Osteocyte (in vitro differentiated cells): ENCODE data around the gene ROR1. TPM values are rescaled to one million over a fixed set of nuclear protein-coding genes. Genes with fewer than 3 reads are reported as not detected.

Experiments
- DNase-seq: peaks from one replicate; pipeline ENCODE4 v3.0.0; 2021; ENCODE audit warnings: mixed read lengths; ENCODE audit not compliant: unreplicated experiment; ENCODE audit errors: extremely low spot score
- H3K27ac Mint-ChIP-seq: one replicate; pipeline ENCODE4 v1.8.0; 2021; ENCODE audit warnings: mild to moderate bottlenecking, mixed read lengths; ENCODE audit not compliant: unreplicated experiment
- H3K27me3 Mint-ChIP-seq: one replicate; pipeline ENCODE4 v1.8.0; 2021; ENCODE audit warnings: mixed read lengths; ENCODE audit not compliant: unreplicated experiment
- H3K36me3 Mint-ChIP-seq: one replicate; pipeline ENCODE4 v1.8.0; 2021; ENCODE audit warnings: mixed read lengths; ENCODE audit not compliant: unreplicated experiment
- H3K4me1 Mint-ChIP-seq: one replicate; pipeline ENCODE4 v1.8.0; 2021; ENCODE audit warnings: mixed read lengths; ENCODE audit not compliant: unreplicated experiment
- H3K4me3 Mint-ChIP-seq: one replicate; pipeline ENCODE4 v1.8.0; 2021; ENCODE audit warnings: mild to moderate bottlenecking, moderate library complexity, mixed read lengths; ENCODE audit not compliant: unreplicated experiment
- H3K9me3 Mint-ChIP-seq: one replicate; pipeline ENCODE4 v1.8.0; 2021; ENCODE audit warnings: mixed read lengths; ENCODE audit not compliant: unreplicated experiment
- CTCF ChIP-seq: fragments of 200-600 bp; sonication (generic); IDR thresholded peaks from 2 replicates; pipeline ENCODE4 v1.5.0; 2021; ENCODE audit warnings: antibody characterized with exemption, mild to moderate bottlenecking, moderate library complexity
- total RNA-seq: library from RNA; stranded (reverse); gene quantifications from 2 replicates; pipeline ENCODE4 v1.2.1, GENCODE V29; 2021

The ROR1 gene
- total RNA-seq, 1 donor from 2014 or later = 20.6 TPM

- Mint-ChIP-seq H3K4me3 (no peak overlapping the region), H3K9me3 (peaks cover 5% of the 10 kb centered on the region), H3K27me3 (no peaks in the 10 kb centered on the region), H3K27ac (no peak overlapping the region), H3K36me3 (peaks cover 7% of the 10 kb centered on the region), H3K4me1 (peaks cover 38% of the 10 kb centered on the region)
- TF ChIP-seq CTCF = no peak
- DNase-seq = no peak
Observed at GRCh38 chr1:63966016-63966415, 192.2 kb downstream of the ROR1 start.

DNA sequence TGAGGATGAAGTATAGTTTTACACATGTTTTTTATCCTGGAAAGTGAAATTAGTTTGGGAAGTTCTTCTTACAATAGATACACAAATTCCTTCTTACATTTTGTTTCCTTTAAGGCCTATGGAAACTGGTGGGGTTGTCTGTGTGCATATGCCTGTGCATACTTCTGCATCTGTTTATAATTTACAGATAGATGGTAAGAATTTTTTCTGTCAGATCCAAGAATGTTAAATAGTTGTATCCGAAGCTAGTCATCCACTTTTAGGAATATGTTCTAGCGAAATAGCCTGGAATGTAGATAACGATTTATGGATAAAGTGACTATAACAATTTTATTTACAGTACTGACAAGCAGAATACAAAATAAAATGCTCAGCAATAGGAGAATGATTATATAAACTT is 194.1 kb downstream of the ROR1 start:
- peaks cover 8% of the 10 kb centered on the region for H3K36me3 Mint-ChIP-seq
- TF ChIP-seq CTCF = no peak
- H3K4me1 Mint-ChIP-seq = peaks cover 37% of the 10 kb centered on the region
- H3K27ac Mint-ChIP-seq = peak overlapping the region; percentile 82
- no peak for DNase-seq
- no peak overlapping the region for H3K4me3 Mint-ChIP-seq
- no peaks in the 10 kb centered on the region for H3K27me3 Mint-ChIP-seq
- H3K9me3 Mint-ChIP-seq = peaks cover 5% of the 10 kb centered on the region

GRCh38 chr1:63968663-63969440 is 195.0 kb downstream of the ROR1 start:
- H3K9me3 Mint-ChIP-seq = peaks cover 5% of the 10 kb centered on the region
- H3K27ac Mint-ChIP-seq = peak overlapping the region; percentile 82
- H3K4me3 Mint-ChIP-seq = no peak overlapping the region
- no peak for DNase-seq
- peaks cover 12% of the 10 kb centered on the region for H3K36me3 Mint-ChIP-seq
- TF ChIP-seq CTCF = no peak
- H3K4me1 Mint-ChIP-seq = peaks cover 37% of the 10 kb centered on the region
- H3K27me3 Mint-ChIP-seq = no peaks in the 10 kb centered on the region

- no peaks in the 10 kb centered on the region for H3K27me3 Mint-ChIP-seq
- no peak for TF ChIP-seq CTCF
- no peak for DNase-seq
- H3K4me3 Mint-ChIP-seq = no peak overlapping the region
- H3K4me1 Mint-ChIP-seq = peaks cover 37% of the 10 kb centered on the region
- H3K36me3 Mint-ChIP-seq = peaks cover 12% of the 10 kb centered on the region
- H3K9me3 Mint-ChIP-seq = peaks cover 5% of the 10 kb centered on the region
- peak overlapping the region; percentile 82 for H3K27ac Mint-ChIP-seq
Observed at GRCh38 chr1:63969441-63969901, 195.7 kb downstream of the ROR1 start.

DNA sequence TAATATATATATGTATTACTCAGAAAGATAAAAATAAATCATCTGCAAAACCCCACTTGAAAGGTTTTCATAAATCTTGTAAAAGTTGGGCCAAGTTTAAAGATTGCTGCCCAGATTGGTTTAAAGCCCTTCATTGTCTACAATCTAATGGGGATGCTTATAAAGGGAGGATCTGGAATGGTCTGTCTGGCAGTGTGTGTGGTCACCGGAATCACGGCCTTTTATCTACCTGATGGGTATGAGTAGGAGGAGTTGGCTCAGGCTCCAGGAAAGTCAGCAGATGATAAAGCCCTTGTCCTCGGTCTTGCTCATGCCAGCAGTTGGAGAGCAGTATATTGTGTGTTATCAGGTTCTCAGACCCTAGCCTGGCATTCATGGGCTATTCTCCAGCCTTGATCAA is 197.7 kb downstream of the ROR1 start:
- TF ChIP-seq CTCF = no peak
- Mint-ChIP-seq H3K36me3 (peaks cover 12% of the 10 kb centered on the region), H3K9me3 (peaks cover 5% of the 10 kb centered on the region), H3K27me3 (no peaks in the 10 kb centered on the region), H3K27ac (no peak overlapping the region), H3K4me1 (peaks cover 45% of the 10 kb centered on the region), H3K4me3 (no peak overlapping the region)
- no peak for DNase-seq
